ENCODE measurements around the gene BIRC6. TPM values are rescaled to one million over a fixed set of nuclear protein-coding genes. Genes with fewer than 3 reads are reported as not detected.

The BIRC6 gene
- total RNA-seq, 1 experiment from 2014 or later, result 59.7 TPM

Other genes starting within 250 kb of the BIRC6 start
- gene SLC30A6, start 191.2 kb upstream of the BIRC6 start, total RNA-seq (2014; rRNA removed; shearing (Covaris generic)), result 28.8 and 34.1 TPM in 2 replicates
- not detected in 2 replicates for gene NLRC4, start 92.1 kb upstream of the BIRC6 start, total RNA-seq (2014; rRNA removed; shearing (Covaris generic))
- 38.0 and 39.0 TPM in 2 replicates for gene YIPF4, start 79.1 kb upstream of the BIRC6 start, total RNA-seq (2014; rRNA removed; shearing (Covaris generic))